SJCRH30 (cell line): ENCODE measurements around the gene HJURP. TPM values are rescaled to one million over a fixed set of nuclear protein-coding genes. Genes with fewer than 3 reads are reported as not detected.

Experiments
- DNase-seq, 2 experiments: peaks; one replicate each; pipeline ENCODE4 v3.0.0-alpha.2; 2015 to 2020
- H3K27ac ChIP-seq: fragments of 250-450 bp; sonication (Bioruptor Pico); 2 replicates; pipeline ENCODE4 v1.5.1; 2020; ENCODE audit warnings: mild to moderate bottlenecking, moderate library complexity
- H3K27me3 ChIP-seq: fragments of 250-450 bp; sonication (Bioruptor Pico); 2 replicates; pipeline ENCODE4 v1.5.1; 2020; ENCODE audit warnings: mild to moderate bottlenecking, moderate library complexity
- H3K36me3 ChIP-seq: fragments of 250-450 bp; sonication (Bioruptor Pico); 2 replicates; pipeline ENCODE4 v1.5.1; 2020; ENCODE audit warnings: mild to moderate bottlenecking, moderate library complexity
- H3K4me1 ChIP-seq: fragments of 250-450 bp; sonication (Bioruptor Pico); 2 replicates; pipeline ENCODE4 v1.5.1; 2020; ENCODE audit warnings: mild to moderate bottlenecking, moderate library complexity
- H3K4me3 ChIP-seq: fragments of 250-450 bp; sonication (Bioruptor Pico); 2 replicates; pipeline ENCODE4 v1.5.1; 2020; ENCODE audit warnings: mild to moderate bottlenecking, moderate library complexity
- H3K9me3 ChIP-seq: fragments of 250-450 bp; sonication (Bioruptor Pico); replicated peaks from 2 replicates; pipeline ENCODE4 v1.5.1; 2020; ENCODE audit warnings: mild to moderate bottlenecking, moderate library complexity
- total RNA-seq: library from RNA; depleted of rRNA; stranded (reverse); fragments of >200 nt; shearing (Covaris generic); gene quantifications from 2 replicates; pipeline ENCODE4 v1.2.3, GENCODE V29; 2014

The HJURP gene
- total RNA-seq, 1 experiment from 2014 or later = 90.8 TPM

GRCh38 chr2:233817361-233817911 is 36.9 kb downstream of the HJURP start:
- no peak for DNase-seq
- H3K27ac ChIP-seq = no peak overlapping the region
- peaks cover 3% of the 10 kb centered on the region; the same call in 1 of the 2 replicates for H3K4me1 ChIP-seq
- H3K9me3 ChIP-seq = no peaks in the 10 kb centered on the region
- no peaks in the 10 kb centered on the region; the same call in none of the 2 replicates for H3K27me3 ChIP-seq
- no peaks in the 10 kb centered on the region for H3K36me3 ChIP-seq
- H3K4me3 ChIP-seq = no peak overlapping the region

DNA sequence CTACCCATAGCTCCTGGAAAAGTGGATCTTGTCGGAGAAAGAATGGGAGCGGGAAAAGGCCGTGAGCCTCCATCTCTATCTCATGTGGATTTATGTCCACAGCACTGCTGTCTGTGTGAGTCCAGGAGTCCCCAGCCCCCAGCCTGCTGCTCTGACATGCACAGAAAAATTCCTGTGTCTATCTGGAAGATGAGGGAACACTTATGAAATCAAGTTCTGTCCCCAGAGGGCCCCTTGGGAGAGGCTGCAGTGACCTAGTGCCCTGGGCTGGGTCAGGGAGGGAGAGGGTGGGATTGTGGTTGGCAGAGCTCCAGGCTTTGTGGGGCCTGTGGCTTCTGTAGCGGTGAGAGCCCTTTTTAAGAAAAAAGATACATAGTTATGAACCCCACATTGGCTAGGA is 37.6 kb downstream of the HJURP start:
- no peaks in the 10 kb centered on the region; the same call in none of the 2 replicates for H3K27me3 ChIP-seq
- H3K4me1 ChIP-seq = peaks cover 3% of the 10 kb centered on the region; the same call in 1 of the 2 replicates
- no peaks in the 10 kb centered on the region for H3K36me3 ChIP-seq
- H3K4me3 ChIP-seq = no peak overlapping the region
- no peak for DNase-seq
- H3K27ac ChIP-seq = no peak overlapping the region
- H3K9me3 ChIP-seq = no peaks in the 10 kb centered on the region

- DNase-seq = peak in 1 of 2 experiments; percentile 21
- Histone ChIP-seq H3K4me1 (peaks cover 3% of the 10 kb centered on the region; the same call in 1 of the 2 replicates), H3K9me3 (no peaks in the 10 kb centered on the region), H3K27me3 (no peaks in the 10 kb centered on the region; the same call in 1 of the 2 replicates), H3K27ac (no peak overlapping the region), H3K4me3 (no peak overlapping the region), H3K36me3 (no peaks in the 10 kb centered on the region)
Observed at GRCh38 chr2:233816334-233816733, 38.0 kb downstream of the HJURP start.

DNA sequence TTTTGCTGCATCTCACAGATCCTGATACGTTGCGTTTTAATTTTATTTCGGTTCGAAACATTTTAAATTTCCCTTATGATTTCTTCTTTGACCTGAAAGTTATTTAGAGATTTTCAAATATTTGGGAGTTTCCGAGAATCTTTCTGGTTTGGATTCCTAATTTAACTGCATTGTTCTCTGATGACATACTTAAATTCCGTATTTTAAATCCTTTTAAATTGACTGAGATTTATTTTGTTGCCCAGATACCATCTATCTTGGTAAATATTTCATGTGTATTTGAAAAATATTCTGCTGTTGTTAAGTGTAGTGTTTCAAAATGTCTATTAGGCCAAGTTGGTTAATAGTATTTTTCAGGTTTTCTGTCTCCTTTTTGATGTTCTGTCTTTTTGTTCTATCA is 38.5 kb downstream of the HJURP start:
- Histone ChIP-seq H3K27me3 (no peaks in the 10 kb centered on the region; the same call in 1 of the 2 replicates), H3K4me3 (no peak overlapping the region), H3K4me1 (peaks cover 3% of the 10 kb centered on the region; the same call in 1 of the 2 replicates), H3K36me3 (no peaks in the 10 kb centered on the region), H3K27ac (no peak overlapping the region), H3K9me3 (no peaks in the 10 kb centered on the region)
- no peak for DNase-seq

DNA sequence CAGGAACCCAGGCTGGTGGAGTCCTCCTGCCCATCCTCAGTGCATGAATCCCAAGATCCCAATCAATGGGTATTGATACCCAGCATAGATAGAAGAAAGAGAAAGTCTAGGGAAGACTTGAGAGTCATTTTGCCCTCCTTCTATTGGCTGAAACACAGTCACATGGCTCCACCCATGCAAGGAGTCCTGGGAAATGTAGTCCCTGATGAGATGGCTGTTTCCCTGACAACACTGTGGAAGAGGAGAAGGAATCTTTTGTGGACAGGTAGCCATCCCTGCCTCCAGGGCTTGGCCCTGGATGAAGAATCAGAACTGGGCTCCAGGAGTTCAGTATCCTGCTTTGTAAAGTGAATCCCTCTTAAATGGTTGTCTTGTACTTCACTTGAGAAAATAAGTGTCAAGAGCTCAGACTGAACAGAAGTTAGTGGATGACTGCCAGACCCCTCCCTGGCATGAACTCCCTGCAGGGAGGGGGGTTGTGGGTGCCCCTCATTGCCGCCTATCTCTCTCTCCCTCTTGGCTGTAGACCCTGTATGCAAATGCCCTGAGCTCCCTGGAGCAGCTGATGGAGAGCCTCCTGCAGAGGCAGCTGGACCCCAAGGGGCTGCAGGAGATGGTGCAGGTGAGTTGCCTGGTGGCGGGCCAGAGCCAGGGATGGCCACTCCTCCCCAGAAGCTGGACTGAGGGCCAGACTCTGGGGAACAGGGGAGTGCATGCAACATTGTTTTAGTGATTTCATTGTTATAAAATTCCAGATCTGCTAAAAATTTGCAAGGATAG is 40.1 kb downstream of the HJURP start:
- DNase-seq = no peak
- H3K36me3 ChIP-seq = no peaks in the 10 kb centered on the region
- H3K9me3 ChIP-seq = no peaks in the 10 kb centered on the region
- H3K27ac ChIP-seq = no peak overlapping the region
- H3K4me1 ChIP-seq = peaks cover 3% of the 10 kb centered on the region; the same call in 1 of the 2 replicates
- no peak overlapping the region for H3K4me3 ChIP-seq
- H3K27me3 ChIP-seq = no peaks in the 10 kb centered on the region; the same call in 1 of the 2 replicates

GRCh38 chr2:233813236-233814055 is 40.9 kb downstream of the HJURP start:
- no peak overlapping the region for H3K27ac ChIP-seq
- H3K4me1 ChIP-seq = peaks cover 3% of the 10 kb centered on the region; the same call in 1 of the 2 replicates
- no peaks in the 10 kb centered on the region; the same call in 1 of the 2 replicates for H3K27me3 ChIP-seq
- H3K4me3 ChIP-seq = no peak overlapping the region
- no peak for DNase-seq
- no peaks in the 10 kb centered on the region for H3K36me3 ChIP-seq
- no peaks in the 10 kb centered on the region for H3K9me3 ChIP-seq

DNA sequence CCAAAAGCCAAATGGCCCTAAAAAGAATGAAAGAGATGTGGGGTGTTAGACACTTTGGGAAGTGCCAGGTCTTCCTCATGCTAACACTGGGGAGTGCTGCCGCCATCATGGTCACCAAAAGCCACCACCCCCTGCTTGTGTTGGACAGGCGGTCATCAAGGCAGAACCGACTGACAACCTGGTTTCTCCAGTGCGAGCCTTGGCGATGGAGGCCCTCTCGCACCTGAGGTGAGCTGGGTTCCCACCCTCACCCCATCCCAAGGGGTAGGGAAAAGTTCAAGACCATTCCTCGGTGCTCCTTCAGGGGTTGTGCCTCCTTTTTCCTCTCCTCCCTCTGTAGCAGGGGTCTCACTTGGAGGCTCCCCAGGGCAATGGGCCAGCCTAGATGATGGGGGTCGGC is 42.6 kb downstream of the HJURP start:
- Histone ChIP-seq H3K27me3 (no peaks in the 10 kb centered on the region; the same call in 1 of the 2 replicates), H3K36me3 (no peaks in the 10 kb centered on the region), H3K27ac (no peak overlapping the region), H3K4me1 (peaks cover 3% of the 10 kb centered on the region; the same call in 1 of the 2 replicates), H3K9me3 (no peaks in the 10 kb centered on the region; the same call in 1 of the 2 replicates), H3K4me3 (no peak overlapping the region)
- DNase-seq = no peak

- no peak overlapping the region for H3K4me3 ChIP-seq
- H3K27me3 ChIP-seq = no peaks in the 10 kb centered on the region; the same call in 1 of the 2 replicates
- no peak overlapping the region for H3K27ac ChIP-seq
- DNase-seq = peak in 1 of 2 experiments; percentile 0
- H3K4me1 ChIP-seq = no peaks in the 10 kb centered on the region
- no peaks in the 10 kb centered on the region for H3K36me3 ChIP-seq
- no peaks in the 10 kb centered on the region; the same call in 1 of the 2 replicates for H3K9me3 ChIP-seq
Observed at GRCh38 chr2:233811087-233811486, 43.2 kb downstream of the HJURP start.

DNA sequence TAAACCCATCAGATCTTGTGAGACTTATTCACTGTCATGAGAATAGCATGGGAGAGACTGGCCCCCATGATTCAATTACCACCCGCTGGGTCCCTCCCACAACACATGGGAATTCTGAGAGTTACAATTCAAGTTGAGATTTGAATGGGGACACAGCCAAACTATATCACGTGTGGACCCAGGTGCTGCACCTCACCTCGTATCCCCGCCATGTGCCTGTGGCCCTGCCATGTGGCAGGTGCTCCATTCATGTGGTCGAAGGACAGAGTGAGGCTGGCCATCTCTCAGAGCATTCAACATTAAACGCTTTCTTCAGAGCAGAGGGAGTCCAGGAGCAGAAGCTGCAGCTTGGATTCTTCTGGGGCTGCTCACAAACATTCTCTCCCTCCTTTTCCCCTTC is 44.0 kb downstream of the HJURP start:
- Histone ChIP-seq H3K4me3 (no peak overlapping the region), H3K27me3 (no peaks in the 10 kb centered on the region), H3K4me1 (no peaks in the 10 kb centered on the region), H3K9me3 (no peaks in the 10 kb centered on the region; the same call in 1 of the 2 replicates), H3K36me3 (no peaks in the 10 kb centered on the region), H3K27ac (no peak overlapping the region)
- DNase-seq = no peak

DNA sequence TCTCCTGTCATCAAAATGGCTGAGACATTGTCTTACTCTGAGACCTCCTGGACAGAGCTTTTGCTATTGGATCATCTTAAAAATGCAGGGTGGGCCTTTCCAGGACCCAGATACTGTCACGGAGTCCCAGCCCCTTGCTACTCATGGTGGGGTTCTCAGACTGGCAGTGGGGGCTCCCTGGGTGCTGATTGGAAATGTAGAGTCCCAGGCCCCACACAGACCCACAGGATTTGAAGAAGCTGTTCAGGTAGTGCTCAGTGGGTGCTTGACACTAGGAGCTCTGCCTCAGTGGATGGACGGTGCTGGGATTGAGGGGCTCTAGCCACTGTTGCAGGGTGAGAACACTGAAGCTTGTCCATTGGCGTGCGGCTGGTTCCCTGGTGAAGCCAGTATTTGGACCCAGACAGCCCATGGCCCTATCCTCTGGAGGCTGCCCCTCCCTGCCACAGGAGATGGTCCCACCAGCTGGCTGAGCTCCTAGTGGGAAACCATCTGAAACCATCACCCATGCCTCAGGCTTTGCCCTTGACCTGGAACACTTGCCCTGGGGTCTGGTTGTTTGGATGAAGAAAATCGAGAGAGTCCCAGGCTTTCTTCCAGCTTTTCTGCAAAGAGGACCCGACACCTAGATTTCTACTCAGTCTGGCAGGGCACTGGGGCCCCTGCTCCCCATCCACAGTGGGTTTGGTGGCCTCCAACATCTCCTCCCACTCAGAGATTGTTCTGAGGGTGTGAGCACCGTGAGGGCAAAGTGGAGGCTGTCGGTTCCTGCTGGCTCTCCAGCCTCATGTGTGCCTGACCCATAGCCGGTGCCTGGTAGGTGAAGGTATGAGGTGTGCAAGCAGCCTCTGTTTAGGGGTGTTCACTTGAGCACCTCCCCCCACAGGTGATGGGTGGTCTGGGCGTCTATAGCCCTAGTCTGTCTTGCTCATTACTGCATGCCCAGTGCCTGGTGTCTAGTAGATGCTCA is 46.1 kb downstream of the HJURP start:
- DNase-seq = no peak
- Histone ChIP-seq H3K9me3 (no peaks in the 10 kb centered on the region; the same call in 1 of the 2 replicates), H3K27me3 (no peaks in the 10 kb centered on the region), H3K27ac (no peak overlapping the region), H3K4me3 (no peak overlapping the region), H3K4me1 (no peaks in the 10 kb centered on the region), H3K36me3 (no peaks in the 10 kb centered on the region)

- Histone ChIP-seq H3K36me3 (no peaks in the 10 kb centered on the region), H3K27me3 (no peaks in the 10 kb centered on the region), H3K27ac (no peak overlapping the region), H3K4me1 (no peaks in the 10 kb centered on the region), H3K4me3 (no peak overlapping the region), H3K9me3 (no peaks in the 10 kb centered on the region; the same call in 1 of the 2 replicates)
- DNase-seq = no peak
Observed at GRCh38 chr2:233807215-233807865, 47.0 kb downstream of the HJURP start.

- no peaks in the 10 kb centered on the region for H3K4me1 ChIP-seq
- H3K4me3 ChIP-seq = no peak overlapping the region
- H3K9me3 ChIP-seq = no peaks in the 10 kb centered on the region; the same call in 1 of the 2 replicates
- H3K36me3 ChIP-seq = no peaks in the 10 kb centered on the region
- no peaks in the 10 kb centered on the region for H3K27me3 ChIP-seq
- no peak overlapping the region for H3K27ac ChIP-seq
- no peak for DNase-seq
Observed at GRCh38 chr2:233803994-233804393, 50.3 kb downstream of the HJURP start.

DNA sequence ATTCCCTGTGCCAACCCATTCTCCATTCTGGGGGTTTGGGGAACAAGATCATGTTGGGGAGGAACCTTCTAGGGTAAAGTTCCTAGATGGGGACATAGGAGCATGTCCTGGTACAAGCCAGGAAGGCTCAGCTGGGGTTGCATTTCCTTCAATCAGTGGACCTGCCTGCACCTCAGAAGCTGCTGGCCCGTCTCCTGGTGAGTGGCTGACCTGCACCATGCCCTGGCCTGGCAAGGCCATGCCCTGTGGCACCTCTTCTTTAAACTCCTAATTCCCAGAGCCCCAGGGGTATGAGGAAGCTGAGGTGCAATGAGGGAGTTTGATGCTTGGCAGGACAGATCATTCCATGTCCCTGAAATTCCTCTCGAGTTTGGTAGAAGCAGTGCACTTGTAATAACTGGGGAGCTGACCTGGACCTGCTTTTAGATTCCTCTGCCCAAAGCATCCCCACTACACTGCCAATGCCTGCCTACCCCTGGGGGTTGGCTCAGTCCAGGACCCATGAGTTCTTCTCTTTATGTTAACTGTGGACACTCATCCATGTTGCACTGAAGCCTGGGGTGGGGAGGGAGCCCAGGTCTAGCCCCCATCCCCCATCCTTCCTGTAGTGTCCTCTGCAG is 50.9 kb downstream of the HJURP start:
- no peak for DNase-seq
- no peak overlapping the region for H3K27ac ChIP-seq
- no peaks in the 10 kb centered on the region; the same call in 1 of the 2 replicates for H3K9me3 ChIP-seq

More for the DNA sequence above, 50.9 kb downstream of the HJURP start:
- Histone ChIP-seq H3K27me3 (no peaks in the 10 kb centered on the region; the same call in 1 of the 2 replicates), H3K4me3 (no peak overlapping the region), H3K4me1 (no peaks in the 10 kb centered on the region), H3K36me3 (no peaks in the 10 kb centered on the region)
